GM19324 (cell line): Measurements from ENCODE around the gene HDAC5.
"Not testable (repeated sequence)": the region's sequence is repeated elsewhere in the genome, so short reads cannot be mapped to it uniquely, and the experiment has no call there.

Experiments
- ATAC-seq: cut with Tn5 transposase; IDR thresholded peaks from one replicate; pipeline ENCODE4 v1.9.1; 2021; ENCODE audit warnings: mild to moderate bottlenecking, moderate library complexity; ENCODE audit not compliant: unreplicated experiment, low FRiP score

Gene HDAC5

GRCh38 chr17:44133918-44134476 is 10.6 kb upstream of the HDAC5 start:
- no peak for ATAC-seq

DNA sequence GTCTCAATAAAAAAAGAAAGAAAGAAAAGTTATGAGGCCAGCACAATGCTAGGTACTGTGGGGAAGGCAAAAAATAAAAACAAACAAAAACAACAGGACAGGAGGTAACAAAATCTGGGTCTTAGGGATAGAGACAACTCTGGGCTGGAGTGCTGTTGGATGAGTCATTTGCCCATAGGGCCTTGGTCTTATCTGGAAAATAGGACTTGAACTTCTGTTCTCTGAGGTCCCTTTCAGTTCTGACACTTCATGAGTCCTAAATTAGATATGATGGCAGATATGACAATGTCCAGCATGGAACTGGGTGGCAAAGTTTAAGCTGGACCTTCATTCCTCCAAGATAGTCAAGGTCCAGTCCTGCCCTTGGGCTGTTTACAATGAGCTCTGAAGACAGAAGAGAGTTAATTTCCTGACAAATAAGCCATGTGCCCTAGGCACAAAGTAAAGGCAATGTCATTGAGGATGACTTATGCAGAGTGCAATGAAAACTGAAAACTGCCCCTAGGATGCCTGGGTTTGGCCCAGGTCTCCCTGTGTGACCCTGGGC is 8.9 kb upstream of the HDAC5 start:
- ATAC-seq = no peak

- not testable (repeated sequence) for ATAC-seq
Observed at GRCh38 chr17:44131372-44131771, 7.9 kb upstream of the HDAC5 start.

DNA sequence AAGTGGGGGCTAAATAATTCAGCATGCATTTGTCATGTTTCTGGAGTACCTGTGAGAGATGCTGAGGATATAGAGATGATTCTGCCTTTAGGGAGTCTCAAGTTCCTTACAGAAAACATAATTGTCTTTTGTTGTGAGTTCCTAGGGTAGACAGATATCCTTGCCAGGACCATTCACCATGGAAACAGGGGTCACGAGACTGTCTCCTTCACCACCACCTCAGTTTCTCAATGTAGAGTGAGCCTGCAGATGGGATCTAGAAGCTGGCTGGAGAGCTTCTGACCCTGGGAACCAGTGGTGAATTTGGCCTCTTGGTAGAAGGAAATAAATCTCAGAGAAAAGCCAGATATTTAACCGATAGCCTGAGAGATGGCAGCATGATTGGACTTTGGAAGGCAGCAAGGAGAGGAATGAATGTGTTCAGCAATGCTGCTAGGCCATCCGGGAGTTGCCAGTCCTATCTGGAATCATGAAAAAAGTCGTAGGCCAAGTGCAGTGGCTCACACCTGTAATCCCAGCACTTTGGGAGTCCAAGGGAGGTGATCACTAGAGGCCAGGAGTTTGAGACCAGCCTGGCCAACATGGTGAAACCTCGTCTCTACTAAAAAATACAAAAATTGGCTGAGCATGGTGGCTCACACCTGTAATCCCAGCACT is 7.4 kb upstream of the HDAC5 start:
- ATAC-seq = no peak

DNA sequence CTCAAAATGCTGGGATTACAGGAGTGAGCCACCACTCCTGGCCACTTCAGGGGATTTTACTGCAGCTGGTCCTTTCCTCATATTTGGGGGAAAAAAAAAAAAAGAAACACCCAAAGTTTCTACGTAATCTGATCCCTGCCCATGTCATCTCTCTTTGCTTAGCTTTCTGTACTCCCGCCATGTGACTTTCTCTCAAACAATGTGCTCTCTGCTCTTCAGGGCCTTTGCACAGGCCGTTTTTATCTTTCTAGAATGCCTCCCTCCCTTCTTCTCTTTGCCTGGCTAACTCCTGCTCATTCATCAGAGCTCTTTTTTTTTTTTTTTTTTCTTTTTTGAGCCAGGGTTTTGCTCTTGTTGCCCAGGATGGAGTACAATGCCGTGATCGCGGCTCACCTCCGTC is 4.9 kb upstream of the HDAC5 start:
- ATAC-seq = no peak

DNA sequence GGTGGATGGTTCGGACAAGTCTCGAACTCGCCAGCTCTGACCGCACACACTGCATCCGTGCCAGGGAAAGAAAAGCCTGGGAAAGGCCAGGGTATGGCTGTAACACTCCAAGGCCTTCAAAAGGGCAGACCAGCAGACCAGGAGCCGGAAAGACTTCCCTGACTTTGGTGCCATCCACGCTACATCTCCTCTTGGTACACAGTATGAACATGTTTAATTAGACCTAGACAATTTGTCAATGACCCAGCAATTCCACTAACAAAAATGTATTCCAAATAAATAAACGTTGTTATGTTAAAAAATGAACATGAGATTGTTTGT is 637 bp upstream of the HDAC5 start:
- no peak for ATAC-seq

GRCh38 chr17:44122816-44123355 is 555 bp downstream of the HDAC5 start:
- ATAC-seq = peak; percentile 32

DNA sequence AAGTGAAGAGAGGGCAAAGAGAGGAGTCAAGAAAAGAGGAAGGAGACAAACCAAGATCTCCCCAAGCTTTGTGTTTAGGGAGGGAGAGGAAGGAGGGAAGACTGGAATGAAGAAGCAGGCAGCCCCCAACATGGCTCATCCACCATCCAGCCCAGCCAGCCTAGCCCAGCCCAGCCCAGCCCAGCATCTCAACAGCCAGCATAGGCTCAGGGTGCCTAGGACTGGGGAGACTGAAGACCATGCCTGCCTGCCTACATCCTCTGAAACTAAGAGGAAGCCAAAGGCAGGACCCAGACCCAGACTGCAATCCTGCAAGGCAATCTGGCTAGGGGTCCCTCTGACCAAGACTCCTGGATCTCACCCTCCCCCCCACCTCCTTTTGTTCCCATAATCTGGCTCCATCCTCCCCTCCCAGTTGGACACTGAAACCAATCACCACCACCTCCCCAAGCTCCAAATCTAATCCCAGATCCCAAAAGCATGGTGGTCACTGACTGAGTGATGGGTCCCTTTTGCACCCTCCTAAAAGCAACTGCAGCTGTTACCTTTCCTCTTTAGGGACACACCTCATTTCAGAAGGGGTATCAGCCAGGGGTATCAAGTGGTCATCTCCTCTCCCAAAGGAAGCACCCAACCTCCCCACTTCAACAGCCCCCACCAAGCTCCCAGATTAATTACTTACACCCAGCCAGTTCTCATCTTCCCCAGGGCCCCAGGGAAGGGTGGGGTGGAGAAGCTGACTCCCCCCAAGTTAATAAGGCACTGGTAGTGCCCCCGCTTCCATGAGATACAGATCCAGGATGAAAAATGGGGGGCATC is 1.2 kb downstream of the HDAC5 start:
- ATAC-seq = no peak

- no peak for ATAC-seq
Observed at GRCh38 chr17:44120851-44121605, 2.4 kb downstream of the HDAC5 start.

GRCh38 chr17:44120281-44120680 is 3.2 kb downstream of the HDAC5 start:
- not testable (repeated sequence) for ATAC-seq

DNA sequence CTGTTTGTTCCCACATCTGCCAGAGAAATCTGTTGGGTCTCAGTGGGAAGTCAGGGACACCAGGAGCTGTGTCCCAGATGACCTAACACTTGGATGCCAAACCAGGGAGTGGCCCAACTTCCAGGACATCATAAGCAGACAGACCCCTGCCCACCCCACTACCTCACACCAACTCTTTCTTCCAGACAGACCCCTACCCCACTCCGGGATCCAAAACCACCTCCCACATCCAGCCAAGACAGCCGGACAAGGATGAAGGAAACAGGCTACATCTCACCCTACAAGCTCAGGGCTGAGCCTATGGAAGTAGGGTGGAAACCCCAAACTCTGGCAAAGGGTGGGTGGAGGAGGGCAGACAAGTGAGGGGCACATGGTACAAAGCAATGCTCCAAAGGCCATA is 3.6 kb downstream of the HDAC5 start:
- no peak for ATAC-seq

GRCh38 chr17:44119062-44119461 is 4.4 kb downstream of the HDAC5 start:
- ATAC-seq = no peak

DNA sequence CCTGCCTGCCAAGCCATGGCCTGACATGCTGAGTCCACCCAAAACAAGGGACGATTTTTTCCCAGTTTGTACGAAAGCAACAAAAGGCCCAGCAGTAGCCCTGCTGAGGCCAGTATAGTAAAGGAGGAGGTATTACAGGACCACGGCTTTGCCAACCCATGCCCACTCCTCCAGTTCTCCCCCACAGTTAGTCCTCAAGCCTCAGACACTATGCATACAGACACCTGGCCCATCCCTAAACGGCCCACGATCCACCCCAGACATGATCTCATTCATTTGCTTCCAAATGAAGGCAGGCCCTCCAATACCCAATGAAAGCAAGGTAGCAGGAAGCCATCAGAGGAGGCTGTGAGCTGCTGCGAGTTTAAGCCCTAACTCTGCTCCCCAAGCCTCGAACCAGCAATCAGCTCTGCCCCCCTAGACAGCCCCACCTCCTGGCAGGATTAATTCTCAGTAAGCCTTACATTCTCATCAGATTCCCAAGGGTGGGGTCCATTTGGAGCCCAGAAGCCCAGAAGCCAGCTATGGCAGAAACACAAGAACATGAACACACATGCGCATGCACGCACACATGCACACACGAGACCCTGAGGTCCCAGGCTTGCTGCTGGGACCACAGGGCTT is 4.9 kb downstream of the HDAC5 start:
- no peak for ATAC-seq

DNA sequence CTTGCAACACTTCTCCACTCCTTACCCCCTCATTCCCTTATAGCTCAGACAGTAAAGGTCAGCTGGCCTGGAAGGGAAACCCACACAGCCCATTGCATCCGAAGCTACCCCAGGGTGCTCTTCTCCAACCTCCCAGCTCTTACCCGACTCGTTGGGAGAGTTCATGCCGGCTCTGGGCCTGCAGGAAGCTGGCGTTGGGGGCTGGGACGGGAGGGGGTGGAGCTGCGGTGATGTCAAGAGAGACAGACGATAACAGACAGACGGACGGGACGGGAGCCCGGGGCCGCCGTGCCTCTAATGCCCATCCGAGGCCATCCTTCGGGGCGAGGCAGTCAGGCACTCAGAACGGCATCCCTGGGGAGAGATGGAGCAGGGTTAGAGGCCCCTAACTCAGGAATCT is 6.1 kb downstream of the HDAC5 start:
- ATAC-seq = no peak

- no peak for ATAC-seq
Observed at GRCh38 chr17:44115585-44116415, 7.6 kb downstream of the HDAC5 start.

DNA sequence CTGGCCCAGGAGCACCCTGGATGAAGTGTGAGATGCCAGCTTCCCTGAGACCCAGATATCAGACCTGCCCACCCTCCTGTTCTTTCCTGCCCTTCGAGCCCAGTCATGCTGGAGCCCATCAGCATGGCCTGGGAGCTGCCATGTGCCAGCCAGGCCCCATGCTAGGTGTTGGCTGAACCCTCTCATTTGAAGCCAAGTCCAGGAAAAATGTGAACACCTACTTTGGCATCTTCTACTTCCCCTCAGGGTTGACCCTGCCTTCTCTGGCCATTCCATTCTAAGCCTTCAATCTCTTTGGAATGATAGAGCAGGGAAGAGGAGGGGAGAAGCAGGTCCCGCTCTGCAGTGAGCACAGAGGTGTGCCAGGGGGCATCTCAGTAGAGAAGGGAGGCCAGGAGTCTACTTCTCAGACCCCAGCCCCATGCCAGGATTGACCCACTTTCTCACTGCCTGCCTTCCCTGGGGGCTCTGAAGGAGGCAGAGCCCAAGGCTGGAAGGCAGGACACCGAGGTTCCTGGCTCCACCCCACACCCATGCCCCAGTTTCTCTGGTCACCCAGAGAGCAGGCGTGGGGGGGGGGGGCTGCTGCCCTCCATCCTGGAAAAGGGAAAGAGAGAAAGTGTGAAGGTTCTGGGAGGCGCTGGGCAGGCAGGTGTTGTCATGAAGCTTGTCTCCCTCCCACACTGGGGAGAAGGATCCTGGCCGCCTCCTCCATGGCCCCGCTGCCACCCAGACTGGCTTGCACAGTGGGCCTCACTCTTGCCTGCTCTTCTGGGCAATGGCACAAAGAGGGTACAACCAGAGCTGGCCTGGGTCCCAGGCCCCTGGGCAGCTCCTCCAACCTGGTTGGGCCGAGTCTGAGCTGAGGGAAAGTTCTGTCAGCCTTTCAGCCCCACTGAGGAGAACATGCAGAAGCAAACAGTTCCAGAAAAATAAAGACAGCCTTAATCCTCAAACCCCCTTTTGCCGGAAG is 9.3 kb downstream of the HDAC5 start:
- ATAC-seq = no peak

GRCh38 chr17:44113382-44113781 is 10.1 kb downstream of the HDAC5 start:
- ATAC-seq = no peak
